Measurements from ENCODE around the gene ARHGEF16. TPM values are rescaled to one million over a fixed set of nuclear protein-coding genes. Genes with fewer than 3 reads are reported as not detected.

The ARHGEF16 gene
- total RNA-seq, 1 donor from 2014 or later: 12.2 TPM

DNA sequence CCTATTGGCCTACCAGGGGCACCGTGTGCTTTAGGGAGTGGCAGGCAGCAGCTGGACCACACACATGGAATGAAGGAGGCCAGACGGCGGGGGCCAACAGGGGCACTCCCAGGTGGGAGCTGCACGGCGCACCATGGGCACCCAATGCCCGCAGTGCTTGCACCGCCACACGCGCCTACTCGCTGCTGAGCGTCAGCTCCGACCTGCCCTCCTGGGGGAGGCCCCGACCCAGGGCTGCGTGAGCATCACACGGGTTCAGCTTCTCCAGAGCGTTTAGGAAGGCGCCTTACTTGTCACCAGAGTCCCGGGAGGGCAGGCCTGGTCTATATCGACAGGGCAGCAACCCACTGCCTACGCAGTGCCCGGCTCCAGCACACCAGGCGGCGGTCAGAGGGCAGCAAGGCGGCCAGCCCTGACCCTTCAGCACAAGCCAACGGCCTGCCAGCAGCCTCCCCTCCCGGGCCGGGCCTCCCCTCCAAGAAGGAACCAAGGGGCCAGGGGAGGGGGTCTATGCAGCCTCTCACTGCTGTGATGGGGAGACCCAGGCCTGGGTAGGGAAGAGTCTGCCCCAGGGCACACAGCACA lies 64.9 kb downstream of the ARHGEF16 start:
- DNase-seq: no peak
- no peak for ATAC-seq
- TF ChIP-seq, protein P1, sequence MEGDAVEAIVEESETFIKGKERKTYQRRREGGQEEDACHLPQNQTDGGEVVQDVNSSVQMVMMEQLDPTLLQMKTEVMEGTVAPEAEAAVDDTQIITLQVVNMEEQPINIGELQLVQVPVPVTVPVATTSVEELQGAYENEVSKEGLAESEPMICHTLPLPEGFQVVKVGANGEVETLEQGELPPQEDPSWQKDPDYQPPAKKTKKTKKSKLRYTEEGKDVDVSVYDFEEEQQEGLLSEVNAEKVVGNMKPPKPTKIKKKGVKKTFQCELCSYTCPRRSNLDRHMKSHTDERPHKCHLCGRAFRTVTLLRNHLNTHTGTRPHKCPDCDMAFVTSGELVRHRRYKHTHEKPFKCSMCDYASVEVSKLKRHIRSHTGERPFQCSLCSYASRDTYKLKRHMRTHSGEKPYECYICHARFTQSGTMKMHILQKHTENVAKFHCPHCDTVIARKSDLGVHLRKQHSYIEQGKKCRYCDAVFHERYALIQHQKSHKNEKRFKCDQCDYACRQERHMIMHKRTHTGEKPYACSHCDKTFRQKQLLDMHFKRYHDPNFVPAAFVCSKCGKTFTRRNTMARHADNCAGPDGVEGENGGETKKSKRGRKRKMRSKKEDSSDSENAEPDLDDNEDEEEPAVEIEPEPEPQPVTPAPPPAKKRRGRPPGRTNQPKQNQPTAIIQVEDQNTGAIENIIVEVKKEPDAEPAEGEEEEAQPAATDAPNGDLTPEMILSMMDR (IDR thresholded peaks at IDR 0.05): no peak
- Histone ChIP-seq H3K27ac (no peak overlapping the region), H3K36me3 (no peaks in the 10 kb centered on the region), H3K4me1 (no peaks in the 10 kb centered on the region), H3K4me3 (no peak overlapping the region), H3K27me3 (no peaks in the 10 kb centered on the region), H3K9me3 (no peaks in the 10 kb centered on the region)
- intact Hi-C loops (cut with DNase I): no loop called here

DNA sequence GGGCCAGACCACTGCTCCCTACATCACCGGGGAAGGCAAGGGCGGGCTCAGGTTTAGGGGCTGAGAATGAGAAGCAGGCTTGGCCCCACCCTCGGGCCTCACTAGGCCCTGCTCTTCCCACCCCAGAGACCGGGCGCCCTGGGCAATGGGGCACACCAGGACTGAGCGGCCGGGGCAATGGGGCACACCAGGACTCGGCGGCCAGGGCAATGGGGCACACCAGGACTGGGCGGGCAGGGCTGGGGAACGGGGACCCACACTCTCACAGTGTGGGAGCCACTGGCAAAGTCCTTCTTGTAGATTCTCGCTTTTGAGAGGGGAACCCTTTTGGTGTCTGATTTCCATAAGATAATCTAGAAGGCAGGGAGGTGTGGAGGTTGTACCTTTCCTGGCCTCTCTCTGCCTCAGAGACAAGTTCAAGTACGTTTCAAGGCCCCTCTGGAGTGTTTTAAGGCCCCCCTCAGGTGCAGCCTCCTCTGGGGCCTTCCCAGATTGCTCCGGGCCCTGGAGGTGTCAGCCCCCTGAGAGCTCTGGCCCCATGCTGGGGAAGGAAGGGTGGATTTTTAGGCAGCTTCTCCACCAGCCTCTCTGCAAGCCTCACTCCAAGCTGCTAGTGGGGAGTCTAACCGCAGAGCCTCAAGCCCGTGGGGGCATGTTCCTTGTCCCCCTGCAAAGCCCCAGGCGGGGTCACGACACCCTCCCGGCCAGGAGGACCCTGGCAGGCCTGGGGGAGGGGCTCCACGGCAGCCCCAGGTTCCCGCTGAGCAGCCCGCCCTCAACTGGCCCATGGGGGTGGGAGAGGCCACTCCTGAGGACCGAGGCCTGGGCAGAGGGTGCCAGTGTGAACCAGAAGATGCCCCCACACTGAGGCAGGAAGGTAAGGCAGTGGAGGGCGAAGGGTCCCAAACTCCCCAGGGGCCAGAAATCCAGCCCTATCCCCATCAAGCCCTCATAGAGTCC lies 66.2 kb downstream of the ARHGEF16 start:
- no peak overlapping the region for H3K4me3 ChIP-seq
- H3K9me3 ChIP-seq: no peaks in the 10 kb centered on the region
- H3K36me3 ChIP-seq: no peaks in the 10 kb centered on the region
- DNase-seq (no peak), ATAC-seq (no peak)
- H3K27ac ChIP-seq: no peak overlapping the region
- H3K4me1 ChIP-seq: no peaks in the 10 kb centered on the region
- H3K27me3 ChIP-seq: no peaks in the 10 kb centered on the region
- TF ChIP-seq, protein P1 (IDR thresholded peaks at IDR 0.05): no peak
- intact Hi-C loops (cut with DNase I): no loop called here

DNA sequence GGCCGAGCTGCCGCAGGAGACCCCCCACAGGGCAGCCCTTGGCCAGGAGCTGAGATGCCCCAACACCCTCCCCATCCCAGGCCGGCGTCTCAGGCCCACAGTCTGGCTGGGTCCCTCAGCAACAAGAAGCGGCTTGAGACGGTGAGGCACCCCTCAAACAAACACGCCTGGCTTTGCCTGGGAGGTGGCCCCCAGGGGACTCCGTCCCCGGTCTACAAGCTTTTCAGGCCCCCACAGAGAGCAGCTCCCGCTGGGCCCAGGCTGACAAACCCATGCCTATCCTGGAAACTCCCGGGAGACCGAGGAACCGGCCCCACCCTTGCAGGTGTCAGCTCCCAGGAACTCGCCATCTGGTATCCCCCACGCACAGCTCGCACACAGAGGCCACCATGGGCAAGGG lies 67.0 kb downstream of the ARHGEF16 start:
- Histone ChIP-seq H3K27ac (no peak overlapping the region), H3K4me1 (no peaks in the 10 kb centered on the region), H3K27me3 (no peaks in the 10 kb centered on the region), H3K4me3 (no peak overlapping the region), H3K36me3 (no peaks in the 10 kb centered on the region), H3K9me3 (no peaks in the 10 kb centered on the region)
- TF ChIP-seq, protein P1 (IDR thresholded peaks at IDR 0.05): no peak
- ATAC-seq (no peak), DNase-seq (no peak)
- intact Hi-C loops (cut with DNase I): no loop called here

DNA sequence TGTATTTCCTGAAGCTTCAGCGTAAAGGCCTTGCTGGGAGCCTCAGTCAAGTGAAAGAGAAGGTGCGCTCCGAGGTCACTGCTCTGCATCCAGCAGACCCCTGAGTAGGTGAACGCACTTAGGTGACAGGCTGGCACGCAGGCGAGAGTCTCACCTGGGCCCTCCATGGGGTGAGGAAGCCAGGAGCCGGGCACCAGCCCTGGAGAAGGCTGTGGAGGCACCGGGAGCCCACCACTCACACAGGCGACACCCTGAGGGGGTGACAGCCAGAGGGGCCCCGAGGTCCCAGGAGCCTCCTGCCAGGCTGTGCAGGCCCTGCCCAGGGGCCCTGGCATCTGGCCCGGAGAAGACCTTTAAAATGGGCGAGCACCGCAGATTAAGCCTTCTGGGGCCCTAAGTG lies 67.6 kb downstream of the ARHGEF16 start:
- H3K9me3 ChIP-seq: no peaks in the 10 kb centered on the region
- no peak overlapping the region for H3K27ac ChIP-seq
- TF ChIP-seq, protein P1 (IDR thresholded peaks at IDR 0.05): no peak
- intact Hi-C loops (cut with DNase I): no loop called here
- no peaks in the 10 kb centered on the region for H3K27me3 ChIP-seq
- no peak for ATAC-seq
- H3K4me3 ChIP-seq: no peak overlapping the region
- H3K4me1 ChIP-seq: no peaks in the 10 kb centered on the region
- DNase-seq: no peak
- no peaks in the 10 kb centered on the region for H3K36me3 ChIP-seq

DNA sequence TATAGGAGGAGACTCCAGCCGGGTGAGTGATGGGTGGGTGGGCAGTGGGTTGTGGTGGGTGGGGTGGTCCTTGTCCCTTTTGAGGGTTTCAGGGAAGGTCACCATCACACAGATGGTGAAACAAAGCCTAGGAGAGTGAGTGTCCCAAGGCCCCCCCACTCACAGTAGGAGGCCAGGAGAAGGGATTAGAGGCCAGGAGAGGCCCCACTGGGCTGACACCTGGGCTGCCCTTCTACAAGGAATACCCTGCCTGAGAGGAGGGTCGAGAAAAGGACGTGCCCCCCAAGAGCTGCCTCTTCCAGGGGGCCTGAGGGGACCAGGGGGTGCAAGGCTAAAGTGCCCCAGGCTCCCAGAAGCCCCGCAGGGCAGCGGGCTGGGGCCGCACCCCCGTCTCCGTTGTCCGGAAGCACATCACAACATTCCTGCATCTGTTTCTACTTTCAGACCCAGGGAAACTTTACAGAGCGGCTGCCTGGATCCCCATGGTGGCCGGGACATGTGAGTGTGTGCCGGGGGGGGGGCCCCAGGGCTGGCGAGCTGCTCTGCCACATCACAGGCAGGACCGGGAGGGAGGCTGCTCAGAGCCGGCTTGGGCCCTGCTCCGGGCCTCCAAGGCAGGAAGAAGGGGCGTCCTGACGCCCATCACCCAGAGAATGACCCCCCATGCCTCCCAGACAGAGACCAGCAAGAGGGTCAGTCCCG lies 68.2 kb downstream of the ARHGEF16 start:
- Histone ChIP-seq H3K9me3 (no peaks in the 10 kb centered on the region), H3K27ac (no peak overlapping the region), H3K36me3 (no peaks in the 10 kb centered on the region), H3K4me3 (no peak overlapping the region), H3K27me3 (no peaks in the 10 kb centered on the region), H3K4me1 (no peaks in the 10 kb centered on the region)
- ATAC-seq: no peak
- intact Hi-C loops (cut with DNase I): no loop called here
- no peak for DNase-seq
- TF ChIP-seq, protein P1 (IDR thresholded peaks at IDR 0.05): no peak

Data from upper lobe of right lung (tissue), 1 donor.